ENCODE measurements around the gene IFITM1.

DNA sequence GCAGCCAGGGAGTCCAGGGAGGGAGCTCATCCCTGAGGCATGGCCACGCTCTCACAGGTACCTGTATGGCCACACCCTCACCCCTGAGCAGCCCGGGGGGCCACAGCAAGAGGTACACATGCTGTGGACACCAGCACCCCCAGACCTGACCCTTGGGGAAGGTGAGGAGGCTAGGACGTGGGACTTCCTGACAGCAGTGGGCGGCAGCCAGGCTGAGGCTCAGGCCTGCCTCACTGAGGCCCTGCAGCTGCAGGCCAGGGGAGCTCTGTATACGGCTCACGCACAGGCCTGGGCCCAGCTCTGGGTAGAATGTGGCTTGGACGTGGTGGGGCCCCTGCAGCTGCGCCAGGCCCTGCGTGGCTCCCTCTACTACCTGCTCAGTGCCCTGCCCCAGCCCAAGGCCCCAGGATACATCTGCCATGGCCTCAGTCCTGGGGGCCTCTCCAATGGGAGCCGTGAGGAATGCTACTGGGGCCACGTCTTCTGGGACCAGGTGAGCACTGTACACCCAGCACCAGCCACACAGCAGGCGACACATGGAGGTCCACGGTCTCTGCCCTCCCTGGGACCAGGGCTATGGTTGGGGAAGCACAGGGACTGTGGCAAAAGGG, 23.1 kb upstream of the IFITM1 start:
- no peak for TF ChIP-seq EP300 (IDR thresholded peaks at IDR 0.05; ENCODE audit: borderline replicate concordance)
- TF ChIP-seq CREB1 (IDR thresholded peaks at IDR 0.05; ENCODE audit: low read depth) = no peak
- no peak for TF ChIP-seq CEBPB (IDR thresholded peaks at IDR 0.05)
- no peak for TF ChIP-seq FOXM1 (IDR thresholded peaks at IDR 0.05; ENCODE audit: borderline replicate concordance, low read depth)
- no peak for TF ChIP-seq NFIC (IDR thresholded peaks at IDR 0.05)
- TF ChIP-seq TAF1 (IDR thresholded peaks at IDR 0.05; ENCODE audit: low read depth) = no peak
- no peak for TF ChIP-seq YY1 (IDR thresholded peaks at IDR 0.05; ENCODE audit: low read depth)

All from Ishikawa (cell line).